Activated naive CD8-positive, alpha-beta T cell treated with anti-CD3 and anti-CD28 coated beads, Interleukin-2, amount 10 ng/mL, durations not matched to agents 7 days and 5 days (primary cell): ENCODE measurements around the gene TSTD1. TPM values are rescaled to one million over a fixed set of nuclear protein-coding genes. Genes with fewer than 3 reads are reported as not detected.

Source experiments
- ATAC-seq: fragments of 150-1000 bp; cut with Tn5 transposase; one replicate; pipeline ENCODE4 v1.10.0; 2021; ENCODE audit warnings: low read depth, moderate library complexity
- POLR2A ChIA-PET: fragments of 350-600 bp; sonication (Branson Sonifier 250); formaldehyde crosslinking; loops from one replicate; lab custom pipeline; 2021; ENCODE audit warnings: antibody characterized with exemption; lab: Charles Lee
- DNase-seq: peaks from one replicate; pipeline ENCODE4 v3.0.0; 2021
- H3K27ac Mint-ChIP-seq: one replicate; pipeline ENCODE4 v1.8.0; 2022; ENCODE audit warnings: mild to moderate bottlenecking, mixed read lengths
- H3K27me3 Mint-ChIP-seq: one replicate; pipeline ENCODE4 v1.8.0; 2022; ENCODE audit warnings: mild to moderate bottlenecking, moderate library complexity, mixed read lengths
- H3K36me3 Mint-ChIP-seq: one replicate; pipeline ENCODE4 v1.8.0; 2021; ENCODE audit warnings: mild to moderate bottlenecking, mixed read lengths
- H3K4me1 Mint-ChIP-seq: one replicate; pipeline ENCODE4 v1.8.0; 2021; ENCODE audit warnings: mixed read lengths
- H3K4me3 Mint-ChIP-seq: one replicate; pipeline ENCODE4 v1.8.0; 2022; ENCODE audit warnings: mild to moderate bottlenecking, moderate library complexity, mixed read lengths
- H3K9me3 Mint-ChIP-seq: one replicate; pipeline ENCODE4 v1.8.0; 2021; ENCODE audit warnings: mixed read lengths
- total RNA-seq, 2 experiments: library from RNA; stranded (reverse); gene quantifications; one replicate each; pipeline ENCODE4 v1.2.3, GENCODE V29; 2021

TSTD1 gene
- total RNA-seq, result 10 to 100 TPM; 81.7 to 84.9 TPM

DNA sequence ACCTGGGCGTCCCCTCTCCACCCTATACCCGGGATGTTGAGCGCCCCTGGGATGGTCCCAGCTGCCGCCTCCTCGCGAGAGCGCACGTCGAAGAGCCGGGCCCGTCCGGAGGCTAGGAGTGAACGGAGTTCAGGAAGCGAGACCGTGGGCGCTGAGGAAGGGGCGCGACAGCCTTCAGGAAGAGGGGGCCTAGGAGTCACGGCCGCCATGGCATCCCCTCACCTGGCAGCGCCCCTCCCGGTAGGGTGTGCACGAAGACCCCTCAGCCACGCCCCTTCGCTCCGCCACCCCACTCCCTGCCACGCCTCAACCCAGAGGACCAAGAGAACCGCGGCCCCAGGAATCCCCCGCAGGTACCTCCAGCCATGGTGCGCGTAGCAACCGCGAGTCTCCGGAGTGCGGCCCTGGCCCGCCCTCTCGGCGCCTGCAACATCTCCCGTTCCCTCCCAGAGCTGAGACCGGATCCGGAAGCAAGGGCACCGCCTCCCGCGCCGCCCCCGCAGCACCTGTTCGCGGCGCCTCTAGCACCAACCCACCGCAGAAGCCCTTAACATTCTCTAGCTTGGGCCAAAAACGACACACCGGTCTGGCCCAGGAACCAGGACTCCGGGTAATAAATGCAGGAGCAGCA, at the start of gene TSTD1:
Gene TSTD1, minus strand, starts transcription at position 442 of the 631 bp plus-strand sequence. Its CDS starts 75 bp downstream, at position 367.
- ATAC-seq (peak; percentile 88), DNase-seq (peak; percentile 88)
- Mint-ChIP-seq H3K4me3 (peak within 1 kb of the TSS; percentile 93), H3K4me1 (peaks cover 32% of the 10 kb centered on the region), H3K27ac (peak within 1 kb of the TSS; percentile 90), H3K27me3 (no peaks in the 10 kb centered on the region), H3K36me3 (peaks cover 26% of the 10 kb centered on the region), H3K9me3 (no peaks in the 10 kb centered on the region)
- POLR2A ChIA-PET, result interaction anchor here (0.6 to 3.6 kb wide), 12 partner anchors 9 to 331 kb away, joined by 3 to 35 read pairs (median 5); partner anchors contain the start of genes ARHGAP30, DEDD, F11R and NIT1

GRCh38 chr1:161086457-161086856, 47.7 kb upstream of the TSTD1 start:
- POLR2A ChIA-PET, result interaction anchor here (0.7 to 1.2 kb wide), 3 partner anchors 11 to 20 kb away, joined by 3 to 4 read pairs (median 3); no protein-coding TSS in a partner anchor
- no peak overlapping the region for H3K4me3 Mint-ChIP-seq
- H3K9me3 Mint-ChIP-seq, result no peaks in the 10 kb centered on the region
- no peaks in the 10 kb centered on the region for H3K27me3 Mint-ChIP-seq
- DNase-seq, result no peak
- no peaks in the 10 kb centered on the region for H3K36me3 Mint-ChIP-seq
- no peak overlapping the region for H3K27ac Mint-ChIP-seq
- no peak for ATAC-seq
- H3K4me1 Mint-ChIP-seq, result peaks cover 16% of the 10 kb centered on the region

GRCh38 chr1:161085165-161085564, 46.4 kb upstream of the TSTD1 start:
- H3K27ac Mint-ChIP-seq, result no peak overlapping the region

GRCh38 chr1:161084597-161084988, 45.8 kb upstream of the TSTD1 start:
- Mint-ChIP-seq H3K27ac (no peak overlapping the region), H3K36me3 (no peaks in the 10 kb centered on the region), H3K9me3 (no peaks in the 10 kb centered on the region), H3K4me3 (no peak overlapping the region), H3K4me1 (peaks cover 9% of the 10 kb centered on the region), H3K27me3 (no peaks in the 10 kb centered on the region)
- POLR2A ChIA-PET, result interaction anchor here (0.8 to 0.9 kb wide), 2 partner anchors 15 to 16 kb away, joined by 3 read pairs; partner anchors contain the start of gene ARHGAP30
- DNase-seq (no peak), ATAC-seq (no peak)

More at GRCh38 chr1:161085165-161085564, 46.4 kb upstream of the TSTD1 start:
- DNase-seq, result no peak
- peaks cover 7% of the 10 kb centered on the region for H3K4me1 Mint-ChIP-seq
- POLR2A ChIA-PET, result interaction anchor here (0.8 to 0.9 kb wide), 2 partner anchors 15 to 17 kb away, joined by 3 read pairs; partner anchors contain the start of gene ARHGAP30
- no peak overlapping the region for H3K4me3 Mint-ChIP-seq
- no peaks in the 10 kb centered on the region for H3K36me3 Mint-ChIP-seq
- H3K27me3 Mint-ChIP-seq, result no peaks in the 10 kb centered on the region
- H3K9me3 Mint-ChIP-seq, result no peaks in the 10 kb centered on the region
- ATAC-seq, result no peak

DNA sequence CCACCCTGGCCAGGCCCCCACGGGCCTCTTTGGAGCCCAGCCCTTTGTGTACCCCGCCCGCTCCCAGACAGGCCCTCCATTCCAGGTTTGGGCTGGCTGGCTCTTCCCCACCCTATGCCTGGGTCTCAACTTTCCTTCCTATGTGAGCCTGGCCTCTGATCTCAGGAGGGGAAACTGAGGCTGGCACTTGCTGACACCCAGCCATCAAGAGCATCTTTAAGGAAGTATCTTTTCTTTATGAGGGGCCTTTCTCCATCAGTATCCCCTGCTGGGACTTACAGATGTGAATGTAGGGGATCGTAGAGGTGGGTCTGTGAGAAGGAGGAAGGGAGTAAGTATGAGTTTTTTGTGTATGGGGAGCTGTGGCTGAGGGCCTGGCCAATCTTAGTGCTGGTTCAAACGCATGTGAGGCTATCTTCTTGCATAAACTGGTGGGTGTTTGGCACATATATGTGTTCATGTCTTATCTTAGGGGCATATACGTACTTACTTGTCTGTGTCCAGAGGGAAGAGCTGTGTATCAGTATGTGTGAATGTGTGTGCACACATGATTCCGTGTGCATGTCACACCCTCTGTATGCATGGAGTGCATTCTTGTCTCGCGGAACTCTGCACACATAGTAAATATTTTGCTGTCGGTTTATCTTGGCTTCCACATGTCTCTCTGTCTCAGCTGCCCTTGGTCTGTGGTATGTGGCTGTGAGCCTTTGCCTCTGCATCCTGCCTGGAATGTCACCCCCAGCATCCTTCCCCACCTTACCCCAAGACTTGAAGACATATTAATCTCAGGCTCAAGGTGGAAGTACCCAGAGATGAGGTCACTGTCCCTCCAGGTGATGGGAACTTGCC, 45.2 kb upstream of the TSTD1 start:
- Mint-ChIP-seq H3K36me3 (no peaks in the 10 kb centered on the region), H3K4me1 (peaks cover 9% of the 10 kb centered on the region), H3K27ac (no peak overlapping the region), H3K9me3 (no peaks in the 10 kb centered on the region), H3K27me3 (no peaks in the 10 kb centered on the region), H3K4me3 (no peak overlapping the region)
- DNase-seq (no peak), ATAC-seq (no peak)
- POLR2A ChIA-PET, result interaction anchor here (0.9 kb wide), 1 partner anchor 14 kb away, joined by 3 read pairs; the partner anchor contains the start of gene ARHGAP30

GRCh38 chr1:161082996-161083747, 44.4 kb upstream of the TSTD1 start:
- Mint-ChIP-seq H3K4me3 (no peak overlapping the region), H3K27me3 (no peaks in the 10 kb centered on the region), H3K9me3 (no peaks in the 10 kb centered on the region), H3K36me3 (no peaks in the 10 kb centered on the region), H3K4me1 (peaks cover 7% of the 10 kb centered on the region), H3K27ac (no peak overlapping the region)
- POLR2A ChIA-PET, result interaction anchor here (2.3 kb wide), 1 partner anchor 13 kb away, joined by 6 read pairs; the partner anchor contains the start of gene ARHGAP30
- DNase-seq, result no peak
- no peak for ATAC-seq

DNA sequence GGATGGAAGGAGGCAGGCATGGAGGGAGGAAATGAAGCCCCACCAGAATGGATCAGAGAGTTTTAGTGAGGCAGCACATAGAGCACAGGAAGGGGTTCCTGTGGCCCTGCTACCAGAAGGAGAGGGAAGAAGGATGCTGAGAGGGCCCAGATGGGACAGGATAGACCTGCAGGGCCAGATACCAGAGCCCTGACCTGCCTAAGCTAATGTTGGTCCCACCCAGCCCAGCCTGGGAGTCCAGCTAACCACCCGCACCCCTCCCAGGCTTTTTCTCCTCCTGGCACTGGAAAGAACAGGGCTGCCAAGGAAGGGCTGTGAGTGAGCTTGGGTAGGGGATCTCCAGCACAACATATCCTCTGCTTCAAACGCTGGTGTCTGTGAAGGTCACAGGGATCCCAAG, 43.7 kb upstream of the TSTD1 start:
- no peak for ATAC-seq
- Mint-ChIP-seq H3K4me3 (no peak overlapping the region), H3K27ac (no peak overlapping the region), H3K36me3 (no peaks in the 10 kb centered on the region), H3K9me3 (no peaks in the 10 kb centered on the region), H3K4me1 (peaks cover 7% of the 10 kb centered on the region), H3K27me3 (no peaks in the 10 kb centered on the region)
- DNase-seq, result no peak
- POLR2A ChIA-PET, result interaction anchor here (0.6 to 2.3 kb wide), 2 partner anchors 12 to 66 kb away, joined by 4 to 6 read pairs; partner anchors contain the start of gene ARHGAP30

DNA sequence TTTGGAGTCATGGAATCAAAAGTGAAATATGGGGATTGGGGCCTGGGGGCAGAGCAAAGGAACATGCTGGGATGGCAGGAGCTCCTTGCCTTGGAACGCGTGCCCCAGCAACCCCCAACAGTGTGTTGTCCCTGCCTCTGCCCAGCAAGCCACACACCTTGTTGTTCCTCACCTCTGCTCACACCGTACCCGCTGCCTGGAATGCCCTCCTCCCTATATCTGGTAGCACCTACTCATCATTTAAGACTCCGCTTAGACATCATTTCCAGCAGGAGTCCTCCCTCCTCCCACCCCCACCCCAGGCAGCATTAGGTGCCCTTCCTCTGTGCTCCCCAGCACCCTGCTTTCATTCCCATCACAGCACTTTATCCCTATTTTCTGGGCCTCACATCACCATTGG, 42.8 kb upstream of the TSTD1 start:
- Mint-ChIP-seq H3K27ac (no peak overlapping the region), H3K36me3 (no peaks in the 10 kb centered on the region), H3K27me3 (no peaks in the 10 kb centered on the region), H3K4me1 (peaks cover 7% of the 10 kb centered on the region), H3K9me3 (no peaks in the 10 kb centered on the region), H3K4me3 (no peak overlapping the region)
- POLR2A ChIA-PET, result interaction anchor here (2.3 kb wide), 1 partner anchor 11 kb away, joined by 6 read pairs; the partner anchor contains the start of gene ARHGAP30
- no peak for DNase-seq
- ATAC-seq, result no peak

DNA sequence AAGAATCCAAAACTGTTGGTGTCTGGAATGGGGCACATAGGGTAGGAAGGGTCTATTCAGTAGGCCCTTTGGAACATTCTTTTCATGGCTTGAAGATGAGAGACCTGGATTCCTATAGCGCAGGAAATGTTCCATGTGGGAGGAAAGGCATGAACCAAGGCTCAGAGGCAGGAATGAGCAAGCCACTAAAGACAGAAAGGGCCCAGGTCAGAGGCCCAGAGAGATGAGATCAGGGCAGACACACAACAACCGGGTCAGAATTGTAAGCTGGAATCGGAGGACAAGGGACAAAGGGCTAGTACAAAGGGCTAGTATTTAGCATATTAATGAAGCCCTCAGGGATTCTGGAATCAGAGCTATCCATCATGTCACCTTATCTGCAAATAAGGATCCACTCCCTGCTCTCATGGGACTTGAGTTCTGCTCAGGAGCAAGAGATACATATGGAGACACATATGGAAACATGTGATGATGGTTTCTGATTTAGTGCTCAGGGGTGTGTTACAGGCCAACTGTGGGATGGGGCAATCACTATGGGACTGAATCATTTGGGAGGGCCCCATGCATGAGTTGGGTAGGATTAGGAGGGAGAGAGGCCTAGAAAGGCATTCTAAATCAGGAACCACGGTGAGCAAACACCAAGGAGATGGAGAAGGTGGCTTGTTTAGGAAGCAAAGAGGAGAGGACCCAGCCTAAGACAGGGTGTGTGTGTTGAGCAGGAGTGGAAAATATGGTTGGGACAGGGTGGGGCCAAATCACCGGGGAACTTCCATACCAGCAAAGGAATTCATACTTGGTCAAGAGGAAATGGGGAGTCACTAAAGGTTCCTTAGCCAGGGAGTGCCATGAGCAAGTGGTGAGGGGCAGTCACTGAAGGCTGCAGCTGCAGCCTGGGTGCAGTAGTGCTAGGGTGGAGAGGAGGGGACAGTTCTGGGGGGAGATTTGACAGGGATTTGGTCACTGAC, 42.0 kb upstream of the TSTD1 start:
- POLR2A ChIA-PET, result interaction anchor here (2.3 kb wide), 1 partner anchor 11 kb away, joined by 6 read pairs; the partner anchor contains the start of gene ARHGAP30
- Mint-ChIP-seq H3K27ac (no peak overlapping the region), H3K9me3 (no peaks in the 10 kb centered on the region), H3K27me3 (no peaks in the 10 kb centered on the region), H3K4me1 (peaks cover 7% of the 10 kb centered on the region), H3K36me3 (no peaks in the 10 kb centered on the region), H3K4me3 (no peak overlapping the region)
- ATAC-seq (no peak), DNase-seq (no peak)

- no peak overlapping the region for H3K4me3 Mint-ChIP-seq
- no peaks in the 10 kb centered on the region for H3K27me3 Mint-ChIP-seq
- DNase-seq (no peak), ATAC-seq (no peak)
- POLR2A ChIA-PET, result interaction anchor here (1.2 kb wide), 1 partner anchor 10 kb away, joined by 8 read pairs; the partner anchor contains the start of gene ARHGAP30
- no peaks in the 10 kb centered on the region for H3K36me3 Mint-ChIP-seq
- H3K9me3 Mint-ChIP-seq, result no peaks in the 10 kb centered on the region
- H3K27ac Mint-ChIP-seq, result no peak overlapping the region
- H3K4me1 Mint-ChIP-seq, result peaks cover 7% of the 10 kb centered on the region
These were observed 40.8 kb upstream of the TSTD1 start for GRCh38 chr1:161079436-161080110.

GRCh38 chr1:161077426-161077825, 38.7 kb upstream of the TSTD1 start:
- no peak overlapping the region for H3K27ac Mint-ChIP-seq
- H3K4me3 Mint-ChIP-seq, result no peak overlapping the region
- POLR2A ChIA-PET, result no interaction called here
- no peaks in the 10 kb centered on the region for H3K36me3 Mint-ChIP-seq
- ATAC-seq (no peak), DNase-seq (no peak)
- no peaks in the 10 kb centered on the region for H3K27me3 Mint-ChIP-seq
- H3K9me3 Mint-ChIP-seq, result no peaks in the 10 kb centered on the region
- peaks cover 20% of the 10 kb centered on the region for H3K4me1 Mint-ChIP-seq
